Fibroblast of skin of left biceps (primary cell): Measurements from ENCODE around the gene WASF3.
"Not testable (repeated sequence)": the region's sequence is repeated elsewhere in the genome, so short reads cannot be mapped to it uniquely, and the experiment has no call there.

Source experiments
- DNase-seq, 2 experiments: peaks; one replicate each; pipeline ENCODE4 v3.0.0-alpha.2; 2013; ENCODE audit warnings: low read depth in 2 of 2

WASF3 gene

GRCh38 chr13:26626271-26626670 is 68.8 kb downstream of the WASF3 start:
- no peak for DNase-seq

- no peak for DNase-seq
Measured at GRCh38 chr13:26628706-26629105, 71.2 kb downstream of the WASF3 start.

- no peak for DNase-seq
Measured at GRCh38 chr13:26629260-26629825, 71.9 kb downstream of the WASF3 start.

- DNase-seq, result not testable (repeated sequence)
Measured at GRCh38 chr13:26635634-26636033, 78.2 kb downstream of the WASF3 start.

- DNase-seq, result not testable (repeated sequence)
Measured at GRCh38 chr13:26636073-26636472, 78.6 kb downstream of the WASF3 start.

- DNase-seq, result no peak
Measured at GRCh38 chr13:26646603-26647002, 89.1 kb downstream of the WASF3 start.

- no peak for DNase-seq
Measured at GRCh38 chr13:26651234-26651633, 93.8 kb downstream of the WASF3 start.

- no peak for DNase-seq
Measured at GRCh38 chr13:26653310-26653709, 95.8 kb downstream of the WASF3 start.

- no peak for DNase-seq
Measured at GRCh38 chr13:26653842-26654241, 96.4 kb downstream of the WASF3 start.

GRCh38 chr13:26656919-26657318 is 99.4 kb downstream of the WASF3 start:
- DNase-seq, result no peak

GRCh38 chr13:26658448-26659385 is 101.2 kb downstream of the WASF3 start:
- DNase-seq, result no peak

- DNase-seq, result no peak
Measured at GRCh38 chr13:26660185-26660584, 102.7 kb downstream of the WASF3 start.

- no peak for DNase-seq
Measured at GRCh38 chr13:26660766-26661165, 103.3 kb downstream of the WASF3 start.

- no peak for DNase-seq
Measured at GRCh38 chr13:26663791-26664190, 106.3 kb downstream of the WASF3 start.

- no peak for DNase-seq
Measured at GRCh38 chr13:26664286-26664685, 106.8 kb downstream of the WASF3 start.

GRCh38 chr13:26664876-26665275 is 107.4 kb downstream of the WASF3 start:
- peak; percentile 1 to 13 for DNase-seq

GRCh38 chr13:26668357-26669146 is 111.1 kb downstream of the WASF3 start:
- DNase-seq, result no peak

GRCh38 chr13:26673890-26674289 is 116.4 kb downstream of the WASF3 start:
- no peak for DNase-seq

- DNase-seq, result no peak
Measured at GRCh38 chr13:26677156-26677555, 119.7 kb downstream of the WASF3 start.

- no peak for DNase-seq
Measured at GRCh38 chr13:26678330-26678729, 120.8 kb downstream of the WASF3 start.

- no peak for DNase-seq
Measured at GRCh38 chr13:26678796-26679195, 121.3 kb downstream of the WASF3 start.

- peak; percentile 18 to 28 for DNase-seq
Measured at GRCh38 chr13:26679411-26680122, 122.1 kb downstream of the WASF3 start.
